HEK293 (cell line): ENCODE results near the gene TSHZ3.

Source experiments
- CTCF ChIA-PET: fragments of 350-600 bp; formaldehyde crosslinking; extraction: SDS; loops from one replicate; lab custom pipeline; 2021; ENCODE audit warnings: antibody characterized with exemption; lab: Yijun Ruan, JAX
- POLR2A ChIA-PET: fragments of 300-600 bp; formaldehyde crosslinking; extraction: SDS; loops from one replicate; lab custom pipeline; 2020; ENCODE audit warnings: antibody characterized with exemption, inconsistent platforms; lab: Yijun Ruan, JAX
- H3K27ac ChIP-seq: fragments of 200-500 bp; sonication (Bioruptor generic); 2 replicates; pipeline ENCODE4 v1.5.1; 2014; ENCODE audit warnings: low read depth, low read length, control low read depth, inconsistent platforms; ENCODE audit errors: extremely low read depth
- H3K36me3 ChIP-seq, 2 experiments: fragments of 200-500 bp in 1 of 2; sonication (Bioruptor generic) in 1 of 2; 1 replicate in 1 of 2; 2 replicates in 1 of 2; pipeline ENCODE4 v1.5.1; 2014 to 2017; ENCODE audit warnings: inconsistent platforms in 2 of 2, low read length in 2 of 2; ENCODE audit not compliant: control insufficient read depth in 2 of 2, insufficient read depth in 1 of 2
- H3K4me1 ChIP-seq: fragments of 200-500 bp; sonication (Bioruptor generic); 2 replicates; pipeline ENCODE4 v1.5.1; 2014; ENCODE audit warnings: mild to moderate bottlenecking, low read length, inconsistent platforms; ENCODE audit not compliant: control insufficient read depth, insufficient read depth
- H3K4me3 ChIP-seq: 2 replicates; pipeline ENCODE4 v1.5.1; 2011; ENCODE audit warnings: low read depth, mild to moderate bottlenecking, control low read depth, low read length, moderate library complexity
- H3K9me3 ChIP-seq: fragments of 200-500 bp; sonication (Bioruptor generic); 2 replicates; pipeline ENCODE4 v1.5.1; 2014; ENCODE audit warnings: low read depth, low read length, inconsistent platforms; ENCODE audit not compliant: control insufficient read depth, insufficient read depth
- ATF2 ChIP-seq: fragments of 450-650 bp; formaldehyde crosslinking; IDR thresholded peaks from 2 replicates; pipeline ENCODE4 v1.5.1; 2016; ENCODE audit warnings: missing biosample characterization, missing genetic modification characterization, low read depth
- CTCF ChIP-seq: fragments of 450-650 bp; formaldehyde crosslinking; IDR thresholded peaks from 2 replicates; pipeline ENCODE4 v1.5.1; 2016; ENCODE audit warnings: missing biosample characterization, missing genetic modification characterization
- GLI2 ChIP-seq: fragments of 450-650 bp; formaldehyde crosslinking; IDR thresholded peaks from 2 replicates; pipeline ENCODE4; 2017; ENCODE audit warnings: missing biosample characterization, missing genetic modification characterization, low read depth, borderline replicate concordance
- GLIS2 ChIP-seq: fragments of 450-650 bp; formaldehyde crosslinking; IDR thresholded peaks from 2 replicates; pipeline ENCODE4 v1.5.1; 2016; ENCODE audit warnings: missing biosample characterization, missing genetic modification characterization
- TCF7L2 ChIP-seq: IDR thresholded peaks from 2 replicates; pipeline ENCODE4 v1.6.1; 2011; ENCODE audit warnings: low read depth, mild to moderate bottlenecking, inconsistent platforms, low read length, moderate library complexity, borderline replicate concordance
- ZBTB21 ChIP-seq: fragments of 450-650 bp; formaldehyde crosslinking; IDR thresholded peaks from 2 replicates; pipeline ENCODE4 v1.5.1; 2017; ENCODE audit warnings: missing biosample characterization, missing genetic modification characterization
- ZBTB48 ChIP-seq: fragments of 450-650 bp; formaldehyde crosslinking; IDR thresholded peaks from 2 replicates; pipeline ENCODE4 v1.5.1; 2016; ENCODE audit warnings: missing biosample characterization, missing genetic modification characterization
- ZBTB7A ChIP-seq: fragments of 450-650 bp; formaldehyde crosslinking; IDR thresholded peaks from 2 replicates; pipeline ENCODE4 v1.5.1; 2016; ENCODE audit warnings: low read depth, missing biosample characterization, missing genetic modification characterization
- ZNF10 ChIP-seq: fragments of 450-650 bp; formaldehyde crosslinking; IDR thresholded peaks from 2 replicates; pipeline ENCODE4 v1.5.1; 2017; ENCODE audit warnings: missing biosample characterization, missing genetic modification characterization
- ZNF138 ChIP-seq: fragments of 450-650 bp; formaldehyde crosslinking; IDR thresholded peaks from 2 replicates; pipeline ENCODE4 v1.5.1; 2016; ENCODE audit warnings: missing biosample characterization, missing genetic modification characterization, borderline replicate concordance
- ZNF335 ChIP-seq: fragments of 450-650 bp; formaldehyde crosslinking; conservative IDR thresholded peaks from 2 replicates; pipeline ENCODE4 v1.5.1; 2016; ENCODE audit warnings: missing biosample characterization, missing genetic modification characterization
- ZNF366 ChIP-seq: fragments of 450-650 bp; formaldehyde crosslinking; conservative IDR thresholded peaks from 2 replicates; pipeline ENCODE4 v1.5.1; 2016; ENCODE audit warnings: missing biosample characterization, missing genetic modification characterization
- ZNF449 ChIP-seq: fragments of 450-650 bp; formaldehyde crosslinking; IDR thresholded peaks from 2 replicates; pipeline ENCODE4 v1.5.1; 2017; ENCODE audit warnings: missing biosample characterization, mild to moderate bottlenecking, missing genetic modification characterization, moderate library complexity
- ZNF561 ChIP-seq: fragments of 450-650 bp; IDR thresholded peaks from 2 replicates; pipeline ENCODE4 v1.5.1; 2018; ENCODE audit warnings: missing biosample characterization, missing genetic modification characterization, borderline replicate concordance
- ZNF571 ChIP-seq: fragments of 450-650 bp; formaldehyde crosslinking; IDR thresholded peaks from 2 replicates; pipeline ENCODE4 v1.5.0; 2017; ENCODE audit warnings: missing biosample characterization, missing genetic modification characterization
- ZNF658 ChIP-seq: fragments of 450-650 bp; formaldehyde crosslinking; IDR thresholded peaks from 2 replicates; pipeline ENCODE4; 2016; ENCODE audit warnings: missing biosample characterization, missing genetic modification characterization
- ZNF785 ChIP-seq: fragments of 450-650 bp; formaldehyde crosslinking; IDR thresholded peaks from 2 replicates; pipeline ENCODE4 v1.5.1; 2016; ENCODE audit warnings: missing biosample characterization, missing genetic modification characterization
- ZNF830 ChIP-seq: fragments of 450-650 bp; IDR thresholded peaks from 2 replicates; pipeline ENCODE4 v1.5.0; 2018; ENCODE audit warnings: missing biosample characterization, missing genetic modification characterization, low read depth, mild to moderate bottlenecking, moderate library complexity
- TF ChIP-seq, protein P1 (sequence below): sonication (generic); formaldehyde crosslinking; IDR thresholded peaks from 2 replicates; pipeline ENCODE4 v1.8.1; 2022; ENCODE audit warnings: mild to moderate bottlenecking, moderate library complexity, missing genetic modification reagents
- TF ChIP-seq, protein P2 (sequence below): fragments of 450-650 bp; formaldehyde crosslinking; IDR thresholded peaks from 2 replicates; pipeline ENCODE4 v1.5.1; 2016; ENCODE audit warnings: missing biosample characterization, missing genetic modification characterization
- TF ChIP-seq, protein P3 (sequence below): fragments of 450-650 bp; formaldehyde crosslinking; IDR thresholded peaks from 2 replicates; pipeline ENCODE4 v1.5.1; 2016; ENCODE audit warnings: missing biosample characterization, missing genetic modification characterization
- TF ChIP-seq, protein P4 (sequence below): fragments of 450-650 bp; formaldehyde crosslinking; IDR thresholded peaks from 2 replicates; pipeline ENCODE4 v1.5.1; 2016; ENCODE audit warnings: missing biosample characterization, missing genetic modification characterization

Gene TSHZ3

DNA sequence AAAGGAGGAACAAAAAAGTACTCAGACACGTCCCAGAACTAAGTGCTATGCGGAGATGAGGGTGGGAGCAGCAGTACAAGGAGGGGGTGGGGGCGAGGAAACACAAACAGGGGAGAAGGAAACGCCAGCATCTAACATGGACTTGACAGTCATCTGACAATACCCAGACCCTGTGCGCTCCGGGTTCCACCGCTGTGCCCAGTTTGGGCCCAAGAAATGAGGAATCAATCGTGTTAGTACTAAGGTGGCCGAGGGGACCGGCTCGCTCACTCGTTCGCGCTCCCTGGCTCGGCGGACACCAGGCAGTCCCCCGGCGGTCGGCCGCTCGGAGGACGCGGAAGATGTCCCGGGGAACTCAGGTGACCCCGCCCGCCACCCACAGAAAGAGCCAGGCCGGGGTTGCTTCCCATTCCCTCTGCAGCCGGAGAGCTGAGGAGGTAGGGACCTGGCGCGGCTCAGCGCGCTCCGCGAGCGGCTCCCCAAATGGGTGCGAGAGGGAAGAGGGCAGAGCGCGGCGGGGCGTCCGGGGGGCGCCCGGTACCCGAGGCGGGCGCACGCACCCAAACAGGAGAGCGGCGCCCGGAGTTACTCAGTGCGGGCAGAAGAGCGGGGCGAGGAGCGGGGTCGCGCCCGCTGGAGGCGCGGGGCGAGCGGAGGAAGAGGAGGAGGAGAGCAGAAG is 616 bp downstream of the TSHZ3 start (continued):
- TF ChIP-seq, protein P1, sequence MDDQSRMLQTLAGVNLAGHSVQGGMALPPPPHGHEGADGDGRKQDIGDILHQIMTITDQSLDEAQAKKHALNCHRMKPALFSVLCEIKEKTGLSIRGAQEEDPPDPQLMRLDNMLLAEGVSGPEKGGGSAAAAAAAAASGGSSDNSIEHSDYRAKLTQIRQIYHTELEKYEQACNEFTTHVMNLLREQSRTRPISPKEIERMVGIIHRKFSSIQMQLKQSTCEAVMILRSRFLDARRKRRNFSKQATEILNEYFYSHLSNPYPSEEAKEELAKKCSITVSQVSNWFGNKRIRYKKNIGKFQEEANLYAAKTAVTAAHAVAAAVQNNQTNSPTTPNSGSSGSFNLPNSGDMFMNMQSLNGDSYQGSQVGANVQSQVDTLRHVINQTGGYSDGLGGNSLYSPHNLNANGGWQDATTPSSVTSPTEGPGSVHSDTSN (CRISPR knock-in tag): no peak
- TF ChIP-seq ZNF335 (tag by site-specific recombination) (peak; percentile 72), CTCF (tag by site-specific recombination) (peak; percentile 51; the same call in 1 of the 2 replicates), ZNF449 (tag by site-specific recombination) (peak; percentile 38; the same call in 1 of the 2 replicates), ZNF658 (tag by site-specific recombination) (no peak), ZNF561 (tag by site-specific recombination) (0 out of 2 replicates have a peak, but pooled peaks have one; percentile 92), ZNF571 (tag by site-specific recombination) (no peak), ZNF138 (tag by site-specific recombination) (no peak), ZBTB48 (tag by site-specific recombination) (peak; percentile 81)
- TF ChIP-seq, protein P2, sequence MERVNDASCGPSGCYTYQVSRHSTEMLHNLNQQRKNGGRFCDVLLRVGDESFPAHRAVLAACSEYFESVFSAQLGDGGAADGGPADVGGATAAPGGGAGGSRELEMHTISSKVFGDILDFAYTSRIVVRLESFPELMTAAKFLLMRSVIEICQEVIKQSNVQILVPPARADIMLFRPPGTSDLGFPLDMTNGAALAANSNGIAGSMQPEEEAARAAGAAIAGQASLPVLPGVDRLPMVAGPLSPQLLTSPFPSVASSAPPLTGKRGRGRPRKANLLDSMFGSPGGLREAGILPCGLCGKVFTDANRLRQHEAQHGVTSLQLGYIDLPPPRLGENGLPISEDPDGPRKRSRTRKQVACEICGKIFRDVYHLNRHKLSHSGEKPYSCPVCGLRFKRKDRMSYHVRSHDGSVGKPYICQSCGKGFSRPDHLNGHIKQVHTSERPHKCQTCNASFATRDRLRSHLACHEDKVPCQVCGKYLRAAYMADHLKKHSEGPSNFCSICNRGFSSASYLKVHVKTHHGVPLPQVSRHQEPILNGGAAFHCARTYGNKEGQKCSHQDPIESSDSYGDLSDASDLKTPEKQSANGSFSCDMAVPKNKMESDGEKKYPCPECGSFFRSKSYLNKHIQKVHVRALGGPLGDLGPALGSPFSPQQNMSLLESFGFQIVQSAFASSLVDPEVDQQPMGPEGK (tag by site-specific recombination): 0 out of 2 replicates have a peak, but pooled peaks have one; percentile 79
- TF ChIP-seq, protein P3, sequence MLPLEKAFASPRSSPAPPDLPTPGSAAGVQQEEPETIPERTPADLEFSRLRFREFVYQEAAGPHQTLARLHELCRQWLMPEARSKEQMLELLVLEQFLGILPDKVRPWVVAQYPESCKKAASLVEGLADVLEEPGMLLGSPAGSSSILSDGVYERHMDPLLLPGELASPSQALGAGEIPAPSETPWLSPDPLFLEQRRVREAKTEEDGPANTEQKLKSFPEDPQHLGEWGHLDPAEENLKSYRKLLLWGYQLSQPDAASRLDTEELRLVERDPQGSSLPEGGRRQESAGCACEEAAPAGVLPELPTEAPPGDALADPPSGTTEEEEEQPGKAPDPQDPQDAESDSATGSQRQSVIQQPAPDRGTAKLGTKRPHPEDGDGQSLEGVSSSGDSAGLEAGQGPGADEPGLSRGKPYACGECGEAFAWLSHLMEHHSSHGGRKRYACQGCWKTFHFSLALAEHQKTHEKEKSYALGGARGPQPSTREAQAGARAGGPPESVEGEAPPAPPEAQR (tag by site-specific recombination): no peak
- TF ChIP-seq, all 188 proteins: peak for 38

- POLR2A ChIA-PET: no interaction called here
- no peak overlapping the region for H3K4me3 ChIP-seq
- H3K4me1 ChIP-seq: peaks cover 26% of the 10 kb centered on the region
- no peak overlapping the region for H3K27ac ChIP-seq
- CTCF ChIA-PET: interaction anchor here (0.9 to 4.3 kb wide), 3 partner anchors 8 to 293 kb away, joined by 3 to 18 read pairs (median 7); no protein-coding TSS in a partner anchor
- H3K36me3 ChIP-seq: peaks cover 0 to 4% of the 10 kb centered on the region in 2 experiments; a peak in 1 of 3 replicates
- H3K9me3 ChIP-seq: no peaks in the 10 kb centered on the region
- TF ChIP-seq ZNF830 (tag by site-specific recombination) (no peak), ZNF658 (tag by site-specific recombination) (no peak), GLIS2 (tag by site-specific recombination) (0 out of 2 replicates have a peak, but pooled peaks have one; percentile 40), TCF7L2 (peak; percentile 92; the same call in 1 of the 2 replicates), ZBTB21 (tag by site-specific recombination) (peak; percentile 60), ATF2 (tag by site-specific recombination) (peak; percentile 41; the same call in 1 of the 2 replicates), GLI2 (tag by site-specific recombination) (no peak), ZNF366 (peak; percentile 58), ZNF785 (tag by site-specific recombination) (no peak), ZNF10 (tag by site-specific recombination) (no peak), ZBTB7A (no peak)
- TF ChIP-seq, protein P4, sequence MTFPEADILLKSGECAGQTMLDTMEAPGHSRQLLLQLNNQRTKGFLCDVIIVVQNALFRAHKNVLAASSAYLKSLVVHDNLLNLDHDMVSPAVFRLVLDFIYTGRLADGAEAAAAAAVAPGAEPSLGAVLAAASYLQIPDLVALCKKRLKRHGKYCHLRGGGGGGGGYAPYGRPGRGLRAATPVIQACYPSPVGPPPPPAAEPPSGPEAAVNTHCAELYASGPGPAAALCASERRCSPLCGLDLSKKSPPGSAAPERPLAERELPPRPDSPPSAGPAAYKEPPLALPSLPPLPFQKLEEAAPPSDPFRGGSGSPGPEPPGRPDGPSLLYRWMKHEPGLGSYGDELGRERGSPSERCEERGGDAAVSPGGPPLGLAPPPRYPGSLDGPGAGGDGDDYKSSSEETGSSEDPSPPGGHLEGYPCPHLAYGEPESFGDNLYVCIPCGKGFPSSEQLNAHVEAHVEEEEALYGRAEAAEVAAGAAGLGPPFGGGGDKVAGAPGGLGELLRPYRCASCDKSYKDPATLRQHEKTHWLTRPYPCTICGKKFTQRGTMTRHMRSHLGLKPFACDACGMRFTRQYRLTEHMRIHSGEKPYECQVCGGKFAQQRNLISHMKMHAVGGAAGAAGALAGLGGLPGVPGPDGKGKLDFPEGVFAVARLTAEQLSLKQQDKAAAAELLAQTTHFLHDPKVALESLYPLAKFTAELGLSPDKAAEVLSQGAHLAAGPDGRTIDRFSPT: peak; percentile 70; the same call in 1 of the 2 replicates
These were observed 1.3 kb downstream of the TSHZ3 start for GRCh38 chr19:31347828-31348392.
